Measurements from ENCODE around the gene WDR27.

The WDR27 gene

DNA sequence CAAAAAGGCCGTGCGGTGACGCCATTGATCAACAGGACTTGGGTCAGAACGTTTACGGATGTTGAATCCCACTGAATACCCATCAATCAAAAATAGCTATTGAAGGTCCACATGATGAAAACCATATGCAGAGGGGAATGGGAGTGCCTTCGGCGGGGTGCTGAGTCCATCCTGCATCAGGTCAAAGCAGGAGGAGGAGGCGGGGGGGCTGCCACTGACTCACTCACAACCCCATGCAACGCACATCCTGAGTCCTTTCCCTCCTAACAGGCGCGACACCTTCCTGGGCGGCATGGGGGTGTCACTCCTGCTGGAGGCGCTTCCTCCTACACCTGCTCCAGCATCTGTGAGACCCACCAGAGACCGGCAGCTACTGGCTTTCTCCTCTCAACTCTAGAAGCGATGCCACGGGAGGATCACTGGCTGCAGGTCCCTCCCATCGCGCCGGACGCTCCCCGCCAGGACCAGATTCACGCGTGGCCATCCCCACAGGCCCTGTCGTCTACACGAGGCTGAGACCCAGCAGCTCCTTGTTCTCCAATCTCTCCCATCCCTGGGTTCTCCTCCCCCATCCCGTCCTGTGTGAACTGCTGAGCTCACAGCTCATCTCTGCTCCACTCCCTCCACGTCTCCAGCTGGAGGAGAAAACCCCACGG, 277.6 kb downstream of the WDR27 start:
- H3K27me3 ChIP-seq (replicated peaks; ENCODE audit: insufficient read depth, low read length) = no peaks in the 10 kb centered on the region
- H3K4me1 ChIP-seq (ENCODE audit: low read length) = no peaks in the 10 kb centered on the region

DNA sequence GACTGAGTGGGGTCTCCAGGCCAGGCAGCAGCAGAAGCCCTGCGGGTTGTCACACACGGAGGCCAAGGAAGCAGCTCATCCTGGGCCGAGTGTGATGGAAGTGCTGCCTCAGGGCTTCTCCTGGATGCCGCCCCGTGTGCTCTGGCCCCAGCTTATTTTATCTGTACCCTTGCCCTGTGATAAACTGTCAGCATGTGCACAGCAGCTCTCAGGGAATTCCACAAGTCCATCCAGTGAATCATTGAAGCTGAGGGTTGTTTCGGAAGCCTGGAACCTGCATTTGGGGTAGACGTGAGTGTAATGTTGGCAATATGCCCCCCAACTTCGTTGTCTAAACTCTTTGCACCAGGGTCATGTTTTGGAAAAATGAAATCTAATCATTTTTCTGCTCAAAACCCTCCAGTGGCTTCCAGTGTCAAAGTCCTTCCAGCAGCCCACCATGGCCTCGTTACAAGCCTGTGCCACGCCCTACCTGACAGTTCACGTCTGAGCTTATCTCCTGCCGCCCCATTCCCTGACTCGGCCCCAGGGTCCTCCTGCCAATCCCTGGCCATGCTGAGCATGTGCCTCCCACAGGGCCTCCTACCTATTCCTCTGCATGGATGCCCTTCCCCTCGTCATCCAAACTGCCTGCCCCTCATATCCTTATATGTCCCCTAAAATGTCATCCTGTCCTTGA, 280.1 kb downstream of the WDR27 start:
- Histone ChIP-seq H3K27me3 (replicated peaks; ENCODE audit: insufficient read depth, low read length) (no peaks in the 10 kb centered on the region), H3F3A (ENCODE audit: insufficient read depth, low read length) (no peaks in the 10 kb centered on the region), H3K79me2 (ENCODE audit: low read length) (no peaks in the 10 kb centered on the region), H4K20me1 (ENCODE audit: insufficient read depth, low read length) (no peaks in the 10 kb centered on the region), H3K4me2 (ENCODE audit: low read depth, low read length) (no peak overlapping the region), H3K9ac (ENCODE audit: low read length) (no peak overlapping the region), H3K9me3 (replicated peaks; ENCODE audit: insufficient read depth, low read length) (no peaks in the 10 kb centered on the region), H3K9me2 (replicated peaks; ENCODE audit: insufficient read depth, low read length) (no peaks in the 10 kb centered on the region), H2AFZ (ENCODE audit: low read length) (no peak overlapping the region), H3K4me1 (ENCODE audit: low read length) (no peaks in the 10 kb centered on the region), H3K36me3 (replicated peaks; ENCODE audit: insufficient read depth, low read length) (no peaks in the 10 kb centered on the region), H3K27ac (ENCODE audit: low read length) (no peak overlapping the region), H3K4me3 (ENCODE audit: low read length) (no peak overlapping the region)
- DNase-seq = no peak
- TF ChIP-seq, protein P1, sequence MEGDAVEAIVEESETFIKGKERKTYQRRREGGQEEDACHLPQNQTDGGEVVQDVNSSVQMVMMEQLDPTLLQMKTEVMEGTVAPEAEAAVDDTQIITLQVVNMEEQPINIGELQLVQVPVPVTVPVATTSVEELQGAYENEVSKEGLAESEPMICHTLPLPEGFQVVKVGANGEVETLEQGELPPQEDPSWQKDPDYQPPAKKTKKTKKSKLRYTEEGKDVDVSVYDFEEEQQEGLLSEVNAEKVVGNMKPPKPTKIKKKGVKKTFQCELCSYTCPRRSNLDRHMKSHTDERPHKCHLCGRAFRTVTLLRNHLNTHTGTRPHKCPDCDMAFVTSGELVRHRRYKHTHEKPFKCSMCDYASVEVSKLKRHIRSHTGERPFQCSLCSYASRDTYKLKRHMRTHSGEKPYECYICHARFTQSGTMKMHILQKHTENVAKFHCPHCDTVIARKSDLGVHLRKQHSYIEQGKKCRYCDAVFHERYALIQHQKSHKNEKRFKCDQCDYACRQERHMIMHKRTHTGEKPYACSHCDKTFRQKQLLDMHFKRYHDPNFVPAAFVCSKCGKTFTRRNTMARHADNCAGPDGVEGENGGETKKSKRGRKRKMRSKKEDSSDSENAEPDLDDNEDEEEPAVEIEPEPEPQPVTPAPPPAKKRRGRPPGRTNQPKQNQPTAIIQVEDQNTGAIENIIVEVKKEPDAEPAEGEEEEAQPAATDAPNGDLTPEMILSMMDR (IDR thresholded peaks at IDR 0.05; ENCODE audit: low read length) = no peak
- TF ChIP-seq EZH2 (optimal IDR thresholded peaks at IDR 0.05; ENCODE audit: low read depth, low read length) (no peak), EZH2phosphoT487 (IDR thresholded peaks at IDR 0.05; ENCODE audit: low read length) (no peak)

More for the DNA sequence above, 277.6 kb downstream of the WDR27 start:
- H3K36me3 ChIP-seq (replicated peaks; ENCODE audit: insufficient read depth, low read length) = no peaks in the 10 kb centered on the region
- no peak overlapping the region for H3K4me2 ChIP-seq (ENCODE audit: low read depth, low read length)
- no peaks in the 10 kb centered on the region for H3K9me2 ChIP-seq (replicated peaks; ENCODE audit: insufficient read depth, low read length)
- H3K9ac ChIP-seq (ENCODE audit: low read length) = no peak overlapping the region
- no peak overlapping the region for H3K4me3 ChIP-seq (ENCODE audit: low read length)
- no peak for DNase-seq
- TF ChIP-seq EZH2phosphoT487 (IDR thresholded peaks at IDR 0.05; ENCODE audit: low read length) = no peak
- no peak for TF ChIP-seq EZH2 (optimal IDR thresholded peaks at IDR 0.05; ENCODE audit: low read depth, low read length)
- TF ChIP-seq, protein P1 (IDR thresholded peaks at IDR 0.05; ENCODE audit: low read length) = no peak
- H3K9me3 ChIP-seq (replicated peaks; ENCODE audit: insufficient read depth, low read length) = no peaks in the 10 kb centered on the region
- H3K27ac ChIP-seq (ENCODE audit: low read length) = no peak overlapping the region
- no peaks in the 10 kb centered on the region for H4K20me1 ChIP-seq (ENCODE audit: insufficient read depth, low read length)
- no peaks in the 10 kb centered on the region for H3F3A ChIP-seq (ENCODE audit: insufficient read depth, low read length)
- no peak overlapping the region for H2AFZ ChIP-seq (ENCODE audit: low read length)
- no peaks in the 10 kb centered on the region for H3K79me2 ChIP-seq (ENCODE audit: low read length)

DNA sequence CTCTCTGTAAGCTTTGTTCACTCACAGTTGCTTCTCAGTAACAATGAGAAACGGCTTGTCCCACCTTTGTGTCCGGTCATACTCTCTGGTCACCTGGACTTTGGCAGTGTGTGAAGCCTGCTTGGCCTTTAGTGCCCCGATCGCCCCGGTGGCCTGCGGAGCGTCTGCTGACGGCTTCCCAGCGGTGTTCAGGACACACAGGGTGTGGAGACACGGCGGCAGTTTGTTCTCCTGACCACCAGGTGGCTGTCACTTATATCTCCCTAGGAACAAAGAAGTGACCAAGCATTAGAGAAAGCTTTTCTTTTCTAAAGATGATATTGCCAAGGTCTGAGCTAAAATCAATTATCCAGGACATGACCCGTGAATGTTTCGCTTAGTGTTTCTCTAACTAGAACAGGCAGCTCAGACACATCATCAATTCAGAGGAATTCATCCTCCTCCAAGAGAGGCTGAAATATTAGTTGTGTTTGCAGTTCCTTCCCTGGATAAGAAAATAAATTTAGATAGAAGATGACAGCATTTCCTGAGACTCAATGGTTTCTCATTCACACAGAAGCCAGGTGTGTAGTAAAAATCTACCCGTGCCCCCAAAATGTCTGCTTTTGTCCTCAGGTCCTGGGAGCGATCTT, 280.8 kb downstream of the WDR27 start:
- Histone ChIP-seq H3K79me2 (ENCODE audit: low read length) (no peaks in the 10 kb centered on the region), H3K4me1 (ENCODE audit: low read length) (no peaks in the 10 kb centered on the region), H3K4me3 (ENCODE audit: low read length) (no peak overlapping the region), H3K36me3 (replicated peaks; ENCODE audit: insufficient read depth, low read length) (no peaks in the 10 kb centered on the region), H2AFZ (ENCODE audit: low read length) (no peak overlapping the region), H3K4me2 (ENCODE audit: low read depth, low read length) (peak overlapping the region; percentile 39; the same call in 1 of the 2 replicates), H3K9me2 (replicated peaks; ENCODE audit: insufficient read depth, low read length) (no peaks in the 10 kb centered on the region), H3K27ac (ENCODE audit: low read length) (no peak overlapping the region), H4K20me1 (ENCODE audit: insufficient read depth, low read length) (no peaks in the 10 kb centered on the region), H3K9me3 (replicated peaks; ENCODE audit: insufficient read depth, low read length) (no peaks in the 10 kb centered on the region), H3K27me3 (replicated peaks; ENCODE audit: insufficient read depth, low read length) (no peaks in the 10 kb centered on the region), H3K9ac (ENCODE audit: low read length) (no peak overlapping the region), H3F3A (ENCODE audit: insufficient read depth, low read length) (no peaks in the 10 kb centered on the region)
- no peak for TF ChIP-seq EZH2phosphoT487 (IDR thresholded peaks at IDR 0.05; ENCODE audit: low read length)
- TF ChIP-seq, protein P1 (IDR thresholded peaks at IDR 0.05; ENCODE audit: low read length) = peak; percentile 40
- DNase-seq = peak; percentile 42
